ENCODE data around the gene PUM2.

The PUM2 gene

DNA sequence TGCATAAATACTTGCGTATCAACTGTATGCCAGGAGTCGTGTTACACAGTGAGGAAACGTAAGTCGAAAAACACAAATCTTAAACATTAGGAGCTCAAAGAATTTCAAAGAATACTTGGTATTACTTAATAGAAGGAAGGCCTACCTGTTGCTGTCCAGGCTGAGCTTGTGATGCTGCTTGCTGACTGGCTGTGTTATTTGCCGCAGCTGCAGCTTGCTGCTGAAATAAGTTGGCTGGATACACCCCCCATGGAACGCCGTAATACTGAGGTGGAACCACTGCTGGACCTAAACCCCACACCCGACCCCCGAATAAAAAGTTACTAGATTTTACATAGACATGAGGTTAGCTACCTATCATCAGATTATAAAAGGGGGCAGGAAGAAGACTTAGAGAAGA is 56.4 kb downstream of the PUM2 start:
- in situ Hi-C loops (cut with HindIII; ENCODE audit: low pct_ligation_motif_present, low sequenced_read_pairs): no loop called here
- no peak for TF ChIP-seq CTCF (IDR thresholded peaks at IDR 0.05; ENCODE audit: low read depth, low read length, missing control alignments)
- peaks cover 5% of the 10 kb centered on the region for H3K36me3 ChIP-seq (replicated peaks)
- DNase-seq: no peak
- no peaks in the 10 kb centered on the region for H3K27me3 ChIP-seq (replicated peaks)
- no peak overlapping the region for H3K4me3 ChIP-seq (ENCODE audit: low read depth, low read length)
- H3K27ac ChIP-seq: no peak overlapping the region

- TF ChIP-seq CTCF (IDR thresholded peaks at IDR 0.05; ENCODE audit: low read depth, low read length, missing control alignments): no peak
- Histone ChIP-seq H3K27me3 (replicated peaks) (no peaks in the 10 kb centered on the region), H3K36me3 (replicated peaks) (peaks cover 5% of the 10 kb centered on the region), H3K4me3 (ENCODE audit: low read depth, low read length) (no peak overlapping the region), H3K27ac (no peak overlapping the region)
- in situ Hi-C loops (cut with HindIII; ENCODE audit: low pct_ligation_motif_present, low sequenced_read_pairs): no loop called here
- DNase-seq: no peak
These were observed 57.7 kb downstream of the PUM2 start for GRCh38 chr2:20292984-20293383.

DNA sequence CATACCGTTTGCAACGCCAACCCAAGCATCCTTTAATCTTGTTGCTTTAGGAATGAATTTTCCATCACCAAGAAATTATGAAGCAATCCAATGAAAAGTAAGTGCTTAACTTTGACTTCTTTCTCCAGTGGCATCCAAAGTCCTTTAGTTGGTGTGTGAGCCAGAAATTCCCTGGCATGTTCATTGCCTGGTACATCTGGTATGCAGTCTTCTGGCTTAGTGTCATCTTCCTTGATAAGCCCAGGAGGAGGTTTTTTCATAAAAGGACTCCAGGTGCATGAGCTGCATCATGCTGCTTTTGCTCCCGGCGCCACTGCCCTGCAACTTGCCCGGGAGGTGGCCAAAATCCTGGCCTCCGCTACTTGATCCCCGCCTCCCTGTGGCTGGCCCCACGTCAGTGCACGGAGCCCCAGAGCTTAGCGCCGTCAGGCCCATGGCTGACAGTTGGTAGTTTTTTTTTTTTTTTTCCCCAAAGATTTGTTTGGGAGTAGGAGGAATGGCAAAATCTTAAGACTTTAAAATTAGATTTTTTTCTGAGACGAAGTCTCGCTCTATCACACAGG is 58.7 kb downstream of the PUM2 start:
- peaks cover 5% of the 10 kb centered on the region for H3K36me3 ChIP-seq (replicated peaks)
- DNase-seq: no peak
- TF ChIP-seq CTCF (IDR thresholded peaks at IDR 0.05; ENCODE audit: low read depth, low read length, missing control alignments): no peak
- H3K27ac ChIP-seq: no peak overlapping the region
- H3K4me3 ChIP-seq (ENCODE audit: low read depth, low read length): no peak overlapping the region
- in situ Hi-C loops (cut with HindIII; ENCODE audit: low pct_ligation_motif_present, low sequenced_read_pairs): no loop called here
- H3K27me3 ChIP-seq (replicated peaks): no peaks in the 10 kb centered on the region

GRCh38 chr2:20291106-20291564 is 59.5 kb downstream of the PUM2 start:
- H3K36me3 ChIP-seq (replicated peaks): peaks cover 5% of the 10 kb centered on the region
- H3K27ac ChIP-seq: peak overlapping the region; percentile 39
- peak; percentile 88 for DNase-seq
- no peaks in the 10 kb centered on the region for H3K27me3 ChIP-seq (replicated peaks)
- in situ Hi-C loops (cut with HindIII; ENCODE audit: low pct_ligation_motif_present, low sequenced_read_pairs): no loop called here
- TF ChIP-seq CTCF (IDR thresholded peaks at IDR 0.05; ENCODE audit: low read depth, low read length, missing control alignments): peak; percentile 88
- H3K4me3 ChIP-seq (ENCODE audit: low read depth, low read length): no peak overlapping the region

DNA sequence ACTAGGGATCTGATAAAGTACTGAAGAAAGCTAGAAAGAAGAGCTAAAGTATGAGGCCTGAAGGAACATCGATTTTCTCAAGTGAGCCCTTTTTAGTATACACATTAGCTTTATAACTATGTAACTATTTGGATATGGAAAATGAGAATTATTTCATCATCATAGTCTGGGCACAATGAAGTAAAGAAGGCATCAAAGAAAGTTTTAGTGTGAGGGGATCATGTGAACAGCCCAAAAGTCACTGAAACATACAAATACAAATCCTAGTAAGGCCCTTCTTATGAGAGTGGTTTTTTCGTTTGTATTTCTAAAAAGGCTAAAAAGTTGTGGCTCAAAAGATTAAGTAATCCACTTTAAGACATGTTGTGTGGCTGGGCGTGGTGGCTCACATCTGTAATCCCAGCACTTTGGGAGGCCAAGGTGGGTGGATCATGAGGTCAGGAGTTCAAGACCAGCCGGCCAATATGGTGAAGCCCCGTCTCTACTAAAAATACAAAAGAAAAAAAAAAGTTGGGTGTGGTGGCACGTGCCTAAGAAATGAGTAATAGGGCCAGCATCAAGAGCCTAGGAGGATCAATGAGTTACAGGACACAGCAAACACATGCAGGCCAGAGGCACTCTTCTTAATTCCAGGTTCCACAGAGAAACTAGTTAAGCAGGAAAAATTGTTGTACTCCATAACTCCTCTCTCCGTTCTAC is 61.9 kb downstream of the PUM2 start:
- in situ Hi-C loops (cut with HindIII; ENCODE audit: low pct_ligation_motif_present, low sequenced_read_pairs): no loop called here
- Histone ChIP-seq H3K36me3 (replicated peaks) (peaks cover 7% of the 10 kb centered on the region), H3K27ac (peak overlapping the region; percentile 32), H3K27me3 (replicated peaks) (no peaks in the 10 kb centered on the region), H3K4me3 (ENCODE audit: low read depth, low read length) (no peak overlapping the region)
- DNase-seq: peak; percentile 8
- no peak for TF ChIP-seq CTCF (IDR thresholded peaks at IDR 0.05; ENCODE audit: low read depth, low read length, missing control alignments)
